GM19324 (cell line): ENCODE results near the gene PRKN.

ENCODE experiments used
- ATAC-seq: cut with Tn5 transposase; IDR thresholded peaks from one replicate; pipeline ENCODE4 v1.9.1; 2021; ENCODE audit warnings: mild to moderate bottlenecking, moderate library complexity; ENCODE audit not compliant: unreplicated experiment, low FRiP score

The PRKN gene

GRCh38 chr6:161951126-161951525, 776.4 kb downstream of the PRKN start:
- ATAC-seq: no peak

DNA sequence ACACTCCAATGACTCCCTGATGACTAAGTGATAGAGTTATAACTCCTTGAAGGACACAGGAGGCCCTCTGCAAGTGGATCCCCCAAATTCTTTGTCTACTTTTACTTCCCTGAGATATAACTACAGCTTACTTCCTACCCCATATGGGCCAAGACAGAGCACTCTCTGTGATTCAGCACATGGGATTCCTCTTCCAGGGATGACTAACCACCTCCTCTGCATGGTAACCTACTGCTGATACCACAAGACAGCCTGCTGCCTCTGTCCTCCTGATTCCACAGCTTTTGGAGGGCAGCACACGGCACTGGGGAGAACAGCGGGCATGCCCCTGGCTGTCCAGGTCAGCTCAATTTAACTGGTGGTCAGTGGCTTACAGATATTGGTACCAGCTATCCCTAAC, 778.0 kb downstream of the PRKN start:
- no peak for ATAC-seq

- ATAC-seq: no peak
Observed at GRCh38 chr6:161948462-161948861, 779.1 kb downstream of the PRKN start.

DNA sequence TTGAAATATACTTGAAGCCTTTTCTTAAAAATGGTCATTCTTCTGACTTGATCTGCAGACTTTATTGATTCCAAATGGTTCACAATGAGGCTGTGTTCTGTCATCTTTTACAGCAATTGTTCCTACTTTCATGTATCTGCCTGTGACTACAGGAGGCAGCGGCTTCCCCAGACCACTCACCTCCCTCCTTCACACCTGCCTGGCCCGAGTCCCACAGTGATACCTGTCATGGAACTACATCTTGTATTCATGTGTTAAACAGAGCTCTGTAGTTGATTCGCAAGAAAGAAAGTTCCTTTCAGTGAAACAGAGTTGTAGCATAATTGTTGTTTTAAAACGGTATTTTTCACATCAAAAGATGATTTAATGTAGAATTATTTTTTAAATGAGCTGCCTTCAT, 780.2 kb downstream of the PRKN start:
- no peak for ATAC-seq

DNA sequence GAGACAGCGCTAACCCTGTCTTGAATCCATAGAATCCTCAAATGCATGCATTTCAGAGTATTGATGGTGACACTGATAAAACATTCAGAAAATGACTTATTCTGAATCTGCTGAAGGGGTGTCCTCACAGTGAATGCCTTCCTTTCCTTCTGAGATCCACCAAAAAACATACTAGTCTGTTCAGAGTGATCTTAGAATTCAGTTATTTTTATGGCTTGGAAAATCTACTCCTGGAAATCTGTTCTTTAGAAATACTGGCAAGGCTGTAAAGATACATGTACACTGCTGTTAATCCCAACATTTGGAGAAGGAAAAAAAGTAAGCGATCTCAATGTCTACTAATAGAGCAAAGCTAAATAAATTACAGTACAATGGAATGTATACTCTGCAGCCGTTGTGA, 781.1 kb downstream of the PRKN start:
- ATAC-seq: no peak

GRCh38 chr6:161943561-161943960, 784.0 kb downstream of the PRKN start:
- ATAC-seq: no peak

- ATAC-seq: no peak
Observed at GRCh38 chr6:161941565-161941964, 786.0 kb downstream of the PRKN start.

DNA sequence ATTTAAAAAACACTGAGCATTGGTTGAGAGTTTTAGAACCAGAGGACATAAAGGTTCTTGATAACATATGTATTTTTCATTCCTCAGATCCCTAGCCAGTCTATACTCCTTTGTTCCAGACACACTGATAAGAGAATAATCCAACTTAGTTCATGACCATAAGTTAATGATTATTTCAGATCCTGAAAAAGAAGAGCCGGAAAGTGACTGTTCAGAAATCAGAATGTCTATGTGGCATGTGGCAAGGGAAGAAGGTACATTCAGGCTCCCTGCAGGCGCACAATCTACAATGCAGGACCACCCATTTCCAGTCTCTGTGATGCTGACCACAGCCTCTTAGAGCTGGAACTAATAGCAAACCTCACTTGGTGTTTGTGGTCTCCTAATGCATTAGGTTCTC, 787.0 kb downstream of the PRKN start:
- no peak for ATAC-seq

- ATAC-seq: no peak
Observed at GRCh38 chr6:161926324-161926723, 801.2 kb downstream of the PRKN start.

DNA sequence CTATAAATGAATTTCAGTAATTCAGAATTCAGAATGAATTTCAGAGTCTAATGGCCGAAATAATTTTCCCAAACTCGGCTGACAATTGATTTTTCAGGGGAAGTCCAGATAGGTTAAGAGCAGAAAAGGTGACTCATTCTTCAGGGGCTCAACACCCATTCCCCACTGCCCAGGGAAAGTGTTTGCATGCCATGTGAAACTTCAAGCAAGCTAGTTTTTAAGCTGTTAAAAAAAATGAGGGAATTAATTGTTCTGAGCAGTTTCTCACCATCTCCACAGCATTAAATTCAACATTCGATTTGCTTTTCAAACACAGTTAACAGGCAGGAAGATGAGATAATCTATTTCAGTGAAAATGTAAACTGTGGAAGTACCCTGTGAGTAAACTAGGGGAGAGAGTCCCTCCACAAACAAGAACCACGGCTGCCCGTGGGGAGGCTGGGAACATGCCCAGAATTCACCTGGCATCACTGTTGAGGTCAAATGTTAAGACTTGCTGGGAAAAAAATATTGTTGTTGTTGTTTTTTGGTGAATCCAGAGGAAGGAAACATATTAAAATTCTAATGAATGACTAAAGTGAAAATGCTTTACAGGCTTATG, 803.0 kb downstream of the PRKN start:
- ATAC-seq: no peak

- no peak for ATAC-seq
Observed at GRCh38 chr6:161922631-161923119, 804.9 kb downstream of the PRKN start.

DNA sequence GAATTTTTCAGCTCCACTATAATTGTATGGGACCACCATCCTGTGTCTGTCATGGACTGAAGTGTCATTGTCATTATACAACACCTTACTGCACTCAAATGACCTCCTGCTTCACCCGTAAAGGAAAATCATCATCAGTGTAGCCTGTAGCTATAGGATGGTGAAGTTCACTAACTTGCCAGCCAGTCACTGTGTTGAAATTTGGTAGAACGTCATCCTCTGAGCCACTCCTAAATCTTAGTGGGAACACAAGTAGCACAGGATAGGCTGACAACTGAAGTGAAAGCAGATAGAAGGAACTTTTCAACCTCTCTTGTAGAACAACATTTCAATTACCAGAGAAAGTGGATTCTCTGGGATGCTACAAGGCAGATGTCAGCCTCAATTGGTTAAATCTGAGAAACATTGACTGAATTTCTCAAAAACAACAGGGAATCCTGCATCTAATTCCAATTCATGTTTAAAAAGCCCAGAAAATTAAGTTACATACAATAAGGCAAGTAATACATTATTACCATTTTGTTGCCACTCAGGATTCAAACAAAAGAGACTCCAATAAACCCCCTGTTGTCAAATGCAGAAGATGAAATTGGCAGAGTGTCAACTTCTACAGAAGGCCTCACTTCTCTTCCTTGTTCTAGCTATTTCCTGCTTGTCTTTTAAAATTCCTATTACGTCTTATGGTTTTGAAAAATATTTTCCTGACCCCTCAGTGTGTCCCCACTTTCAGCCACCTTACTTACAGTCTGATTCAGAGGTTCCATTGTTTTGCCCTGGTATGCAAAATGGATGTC, 805.8 kb downstream of the PRKN start:
- no peak for ATAC-seq

DNA sequence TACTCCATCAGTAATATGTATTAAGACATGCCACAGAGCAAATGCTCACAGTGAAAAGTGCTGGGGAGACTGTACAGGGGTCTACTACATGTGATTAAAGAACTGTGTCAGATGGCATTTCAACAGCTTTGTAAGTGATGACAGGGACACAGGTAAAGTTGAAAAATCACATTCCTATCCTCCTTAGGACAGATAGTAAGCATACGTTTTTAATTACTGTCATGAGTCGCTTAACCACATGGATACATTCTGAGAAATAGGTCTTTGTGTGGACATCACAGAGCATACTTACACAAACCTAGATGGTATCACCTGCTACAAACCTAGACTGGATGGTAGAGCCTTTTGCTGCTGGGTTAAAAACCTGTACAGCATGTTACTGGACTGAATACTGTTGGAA, 807.9 kb downstream of the PRKN start:
- no peak for ATAC-seq

- no peak for ATAC-seq
Observed at GRCh38 chr6:161918628-161919205, 808.8 kb downstream of the PRKN start.

GRCh38 chr6:161918109-161918531, 809.4 kb downstream of the PRKN start:
- ATAC-seq: no peak

DNA sequence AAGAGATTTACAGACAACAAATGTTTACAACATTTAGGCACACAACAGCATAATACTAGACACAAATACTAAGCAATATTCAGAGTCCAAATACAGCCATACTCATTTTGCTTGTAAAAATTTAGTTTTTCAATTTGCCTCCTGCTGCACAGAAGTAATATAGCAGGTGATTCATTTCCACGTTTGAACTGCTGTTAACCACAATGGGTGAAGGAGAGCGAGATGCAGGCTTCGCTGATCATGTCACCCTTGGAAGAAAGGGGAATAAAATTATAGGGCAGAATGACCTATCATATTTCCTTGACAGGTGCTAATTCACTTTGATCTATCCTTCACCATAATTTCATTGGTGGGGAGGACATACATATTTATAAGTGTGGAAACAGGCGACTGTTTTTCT, 809.9 kb downstream of the PRKN start:
- no peak for ATAC-seq

DNA sequence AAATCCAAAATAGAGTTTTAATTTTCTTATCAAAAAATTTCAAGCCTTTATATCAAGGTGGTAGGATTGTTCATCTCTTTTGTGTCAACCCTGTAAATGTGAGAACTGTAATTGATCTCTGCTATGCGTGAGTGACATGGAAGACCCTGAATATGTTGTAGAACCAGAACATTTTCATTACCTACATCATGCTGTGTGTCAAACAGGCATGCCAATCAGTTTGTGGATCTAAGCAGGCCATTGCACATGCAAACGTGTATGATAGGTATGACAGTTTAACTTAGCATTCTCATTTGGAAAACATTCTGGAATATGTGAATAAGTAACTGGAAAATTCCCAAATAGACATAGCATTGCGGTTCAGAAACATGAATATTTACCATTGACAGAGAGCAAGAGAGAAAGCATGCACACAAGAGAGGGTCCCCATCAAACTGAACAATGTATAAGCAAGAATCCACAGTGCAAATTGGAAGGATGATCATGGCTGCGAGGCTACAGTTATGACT, 812.1 kb downstream of the PRKN start:
- ATAC-seq: no peak

- no peak for ATAC-seq
Observed at GRCh38 chr6:161908872-161909271, 818.7 kb downstream of the PRKN start.

DNA sequence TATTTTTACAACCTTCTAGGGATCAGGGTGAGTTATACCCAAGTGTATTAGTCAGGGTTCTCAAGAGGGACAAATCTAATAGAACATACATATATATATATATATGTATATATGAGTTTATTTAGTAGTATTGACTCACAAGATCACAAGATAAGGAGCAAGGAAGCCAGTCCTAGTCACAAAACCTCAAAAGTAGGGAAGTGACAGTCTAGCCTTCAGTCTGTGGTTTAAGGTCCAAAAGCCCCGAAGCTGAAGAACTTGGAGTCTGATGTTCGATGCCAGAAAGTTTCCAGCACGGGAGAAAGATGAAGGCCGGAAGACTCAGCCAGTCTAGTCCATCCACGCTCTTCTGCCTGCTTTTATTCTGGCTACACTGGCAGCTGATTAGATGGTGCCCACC, 821.0 kb downstream of the PRKN start:
- no peak for ATAC-seq

GRCh38 chr6:161903584-161904212, 823.9 kb downstream of the PRKN start:
- no peak for ATAC-seq
